Measurements from ENCODE around the gene MPC2.
"Not testable (repeated sequence)": the region's sequence is repeated elsewhere in the genome, so short reads cannot be mapped to it uniquely, and the experiment has no call there.

Gene MPC2

GRCh38 chr1:167929725-167930124, 7.1 kb downstream of the MPC2 start:
- H3K27me3 ChIP-seq (ENCODE audit: insufficient read depth, low read length, poor library complexity), result no peaks in the 10 kb centered on the region
- H3K36me3 ChIP-seq (ENCODE audit: insufficient read depth, low read length), result no peaks in the 10 kb centered on the region
- H3K9ac ChIP-seq (ENCODE audit: low read depth, low read length), result no peak overlapping the region
- H3K4me3 ChIP-seq (ENCODE audit: low read depth in 1 of 2, low read length in 2 of 2), result no peak overlapping the region
- no peak overlapping the region for H3K27ac ChIP-seq (ENCODE audit: low read length)
- peaks cover 16% of the 10 kb centered on the region for H3K4me1 ChIP-seq (ENCODE audit: insufficient read depth, low read length)
- H3K4me2 ChIP-seq (ENCODE audit: insufficient read depth, low read length), result no peak overlapping the region
- DNase-seq (no peak), ATAC-seq (ENCODE audit: insufficient read depth, low read depth) (no peak)
- TF ChIP-seq CTCF (IDR thresholded peaks at IDR 0.05; ENCODE audit: borderline replicate concordance, extremely low read depth, low read length, poor library complexity, severe bottlenecking) (no peak), EZH2 (IDR thresholded peaks at IDR 0.05; ENCODE audit: borderline replicate concordance, low read depth, low read length, severe bottlenecking) (no peak)
- no peaks in the 10 kb centered on the region for H3K9me3 ChIP-seq (ENCODE audit: insufficient read depth, low read length, severe bottlenecking)
- peaks cover 5% of the 10 kb centered on the region; the same call in 1 of the 2 replicates for H4K20me1 ChIP-seq (ENCODE audit: insufficient read depth, low read length)
- H2AFZ ChIP-seq (ENCODE audit: low read depth, low read length), result no peak overlapping the region
- H3K79me2 ChIP-seq (ENCODE audit: insufficient read depth, low read length), result peaks cover 73% of the 10 kb centered on the region

- not testable (repeated sequence) for H3K9me3 ChIP-seq (ENCODE audit: insufficient read depth, low read length, severe bottlenecking); H4K20me1 ChIP-seq (ENCODE audit: insufficient read depth, low read length); H3K4me1 ChIP-seq (ENCODE audit: insufficient read depth, low read length); H3K9ac ChIP-seq (ENCODE audit: low read depth, low read length); H3K4me3 ChIP-seq (ENCODE audit: low read depth in 1 of 2, low read length in 2 of 2); H3K27ac ChIP-seq (ENCODE audit: low read length); H3K4me2 ChIP-seq (ENCODE audit: insufficient read depth, low read length); ATAC-seq (ENCODE audit: insufficient read depth, low read depth); DNase-seq; H3K27me3 ChIP-seq (ENCODE audit: insufficient read depth, low read length, poor library complexity); H3K36me3 ChIP-seq (ENCODE audit: insufficient read depth, low read length); H2AFZ ChIP-seq (ENCODE audit: low read depth, low read length)
- peaks cover 65% of the 10 kb centered on the region for H3K79me2 ChIP-seq (ENCODE audit: insufficient read depth, low read length)
Observed at GRCh38 chr1:167928919-167929318, 8.0 kb downstream of the MPC2 start.

GRCh38 chr1:167928457-167928852, 8.4 kb downstream of the MPC2 start:
- H3K4me1 ChIP-seq (ENCODE audit: insufficient read depth, low read length), result peaks cover 3% of the 10 kb centered on the region
- TF ChIP-seq EZH2 (IDR thresholded peaks at IDR 0.05; ENCODE audit: borderline replicate concordance, low read depth, low read length, severe bottlenecking) (no peak), CTCF (IDR thresholded peaks at IDR 0.05; ENCODE audit: borderline replicate concordance, extremely low read depth, low read length, poor library complexity, severe bottlenecking) (no peak)
- H3K79me2 ChIP-seq (ENCODE audit: insufficient read depth, low read length), result peaks cover 61% of the 10 kb centered on the region
- H3K9me3 ChIP-seq (ENCODE audit: insufficient read depth, low read length, severe bottlenecking), result no peaks in the 10 kb centered on the region
- H2AFZ ChIP-seq (ENCODE audit: low read depth, low read length), result no peak overlapping the region
- no peak overlapping the region for H3K4me2 ChIP-seq (ENCODE audit: insufficient read depth, low read length)
- no peak overlapping the region for H3K27ac ChIP-seq (ENCODE audit: low read length)
- no peaks in the 10 kb centered on the region for H3K36me3 ChIP-seq (ENCODE audit: insufficient read depth, low read length)
- no peak overlapping the region for H3K9ac ChIP-seq (ENCODE audit: low read depth, low read length)
- no peak for DNase-seq
- no peaks in the 10 kb centered on the region for H3K27me3 ChIP-seq (ENCODE audit: insufficient read depth, low read length, poor library complexity)
- H4K20me1 ChIP-seq (ENCODE audit: insufficient read depth, low read length), result no peaks in the 10 kb centered on the region
- ATAC-seq (ENCODE audit: insufficient read depth, low read depth), result no peak
- H3K4me3 ChIP-seq (ENCODE audit: low read depth in 1 of 2, low read length in 2 of 2), result no peak overlapping the region

GRCh38 chr1:167927046-167927754, 9.7 kb downstream of the MPC2 start:
- Histone ChIP-seq H4K20me1 (ENCODE audit: insufficient read depth, low read length) (no peaks in the 10 kb centered on the region), H3K9ac (ENCODE audit: low read depth, low read length) (no peak overlapping the region), H3K36me3 (ENCODE audit: insufficient read depth, low read length) (no peaks in the 10 kb centered on the region), H3K27ac (ENCODE audit: low read length) (no peak overlapping the region), H3K4me3 (ENCODE audit: low read depth in 1 of 2, low read length in 2 of 2) (no peak overlapping the region), H3K4me2 (ENCODE audit: insufficient read depth, low read length) (no peak overlapping the region), H3K4me1 (ENCODE audit: insufficient read depth, low read length) (no peaks in the 10 kb centered on the region), H3K27me3 (ENCODE audit: insufficient read depth, low read length, poor library complexity) (no peaks in the 10 kb centered on the region), H3K79me2 (ENCODE audit: insufficient read depth, low read length) (peaks cover 49% of the 10 kb centered on the region), H2AFZ (ENCODE audit: low read depth, low read length) (no peak overlapping the region), H3K9me3 (ENCODE audit: insufficient read depth, low read length, severe bottlenecking) (no peaks in the 10 kb centered on the region)
- TF ChIP-seq EZH2 (IDR thresholded peaks at IDR 0.05; ENCODE audit: borderline replicate concordance, low read depth, low read length, severe bottlenecking) (no peak), CTCF (IDR thresholded peaks at IDR 0.05; ENCODE audit: borderline replicate concordance, extremely low read depth, low read length, poor library complexity, severe bottlenecking) (no peak)
- ATAC-seq (ENCODE audit: insufficient read depth, low read depth), result no peak
- no peak for DNase-seq

Data from DND-41 (cell line).